HG03521 (cell line): ENCODE data around the gene LRRC53.

ENCODE experiments used
- ATAC-seq: cut with Tn5 transposase; IDR thresholded peaks from one replicate; pipeline ENCODE4 v1.9.1; 2021; ENCODE audit warnings: mild to moderate bottlenecking, moderate library complexity; ENCODE audit not compliant: unreplicated experiment

LRRC53 gene

GRCh38 chr1:74512170-74512915 lies at the start of gene LRRC53:
TSS of gene LRRC53 (minus strand) at chr1:74512611. CDS start at chr1:74483349, 29,262 bp downstream.
- ATAC-seq, result no peak

GRCh38 chr1:74549932-74550331 lies 37.5 kb upstream of the LRRC53 start:
- ATAC-seq, result no peak

GRCh38 chr1:74548961-74549750 lies 36.7 kb upstream of the LRRC53 start:
- no peak for ATAC-seq

- ATAC-seq, result no peak
Measured at GRCh38 chr1:74545821-74546220, 33.4 kb upstream of the LRRC53 start.

GRCh38 chr1:74534241-74534640 lies 21.8 kb upstream of the LRRC53 start:
- no peak for ATAC-seq

GRCh38 chr1:74531796-74532195 lies 19.4 kb upstream of the LRRC53 start:
- no peak for ATAC-seq

GRCh38 chr1:74530892-74531291 lies 18.5 kb upstream of the LRRC53 start:
- no peak for ATAC-seq

- no peak for ATAC-seq
Measured at GRCh38 chr1:74528123-74528522, 15.7 kb upstream of the LRRC53 start.

- no peak for ATAC-seq
Measured at GRCh38 chr1:74526708-74527107, 14.3 kb upstream of the LRRC53 start.

GRCh38 chr1:74523873-74524480 lies 11.6 kb upstream of the LRRC53 start:
- no peak for ATAC-seq

- ATAC-seq, result no peak
Measured at GRCh38 chr1:74522148-74522547, 9.7 kb upstream of the LRRC53 start.

GRCh38 chr1:74517599-74518051 lies 5.2 kb upstream of the LRRC53 start:
- no peak for ATAC-seq

GRCh38 chr1:74513411-74514300 lies 1.2 kb upstream of the LRRC53 start:
- ATAC-seq, result no peak

GRCh38 chr1:74508449-74508848 lies 4.0 kb downstream of the LRRC53 start:
- ATAC-seq, result no peak

- no peak for ATAC-seq
Measured at GRCh38 chr1:74505928-74506710, 6.3 kb downstream of the LRRC53 start.

GRCh38 chr1:74504933-74505512 lies 7.4 kb downstream of the LRRC53 start:
- ATAC-seq, result no peak

- ATAC-seq, result peak; percentile 84
Measured at GRCh38 chr1:74504125-74504932, 8.1 kb downstream of the LRRC53 start.

GRCh38 chr1:74502858-74503257 lies 9.6 kb downstream of the LRRC53 start:
- ATAC-seq, result no peak

- ATAC-seq, result no peak
Measured at GRCh38 chr1:74502432-74502831, 10.0 kb downstream of the LRRC53 start.
